ENCODE results near the gene ALOX5AP.

- TF ChIP-seq POLR2A (conservative IDR thresholded peaks at IDR 0.05), result no peak
- TF ChIP-seq CTCF (IDR thresholded peaks at IDR 0.05 in 2 of 3, conservative IDR thresholded peaks at IDR 0.05 in 1 of 3; ENCODE audit: insufficient read depth in 2 of 3, low read depth in 1 of 3, low read length in 3 of 3), result no peak
- TF ChIP-seq PRDM10 (IDR thresholded peaks at IDR 0.05; ENCODE audit: partially characterized antibody), result no peak
- TF ChIP-seq BRCA1 (IDR thresholded peaks at IDR 0.05), result no peak
- TF ChIP-seq BRCA1 (CRISPR knock-in tag; IDR thresholded peaks at IDR 0.05), result no peak
- TF ChIP-seq SMARCE1 (IDR thresholded peaks at IDR 0.05), result no peak
- no peak for TF ChIP-seq ARNT (IDR thresholded peaks at IDR 0.05)
- no peak for TF ChIP-seq FOXJ3 (CRISPR knock-in tag; IDR thresholded peaks at IDR 0.05)
- TF ChIP-seq NRF1 (conservative IDR thresholded peaks at IDR 0.05 in 1 of 2, IDR thresholded peaks at IDR 0.05 in 1 of 2), result no peak
- TF ChIP-seq TARDBP (IDR thresholded peaks at IDR 0.05), result no peak
- no peak for TF ChIP-seq CEBPB (tag; IDR thresholded peaks at IDR 0.05)
- TF ChIP-seq ZBTB8A (IDR thresholded peaks at IDR 0.05; ENCODE audit: partially characterized antibody), result no peak
Observed at GRCh38 chr13:30805132-30805537, 69.8 kb downstream of the ALOX5AP start.

All from K562 (cell line).